Measurements from ENCODE around the gene ZNF189.

ZNF189 gene

GRCh38 chr9:101421653-101422065, 23.0 kb downstream of the ZNF189 start:
- no peak for DNase-seq

DNA sequence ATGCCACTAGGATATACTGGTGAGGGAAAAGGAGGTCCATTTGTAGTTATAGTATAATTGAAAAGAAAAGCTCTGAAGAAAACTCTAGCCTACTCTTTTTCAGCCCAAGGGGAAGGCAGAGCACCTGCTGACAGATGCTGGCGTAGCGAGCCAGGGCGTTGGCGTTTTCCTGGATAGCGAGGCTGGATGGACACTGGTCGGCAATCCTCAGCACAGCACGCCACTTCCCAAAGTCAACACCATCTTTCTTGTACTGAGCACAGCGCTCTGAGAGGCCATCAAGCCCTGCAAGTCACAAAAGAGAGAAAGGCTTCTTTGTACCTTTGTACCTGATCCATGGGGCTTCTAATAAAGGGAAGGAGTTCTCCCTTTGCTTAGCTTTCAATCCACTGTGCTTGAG, 28.7 kb downstream of the ZNF189 start:
- no peak for DNase-seq

GRCh38 chr9:101427957-101428655, 29.5 kb downstream of the ZNF189 start:
- DNase-seq = no peak

DNA sequence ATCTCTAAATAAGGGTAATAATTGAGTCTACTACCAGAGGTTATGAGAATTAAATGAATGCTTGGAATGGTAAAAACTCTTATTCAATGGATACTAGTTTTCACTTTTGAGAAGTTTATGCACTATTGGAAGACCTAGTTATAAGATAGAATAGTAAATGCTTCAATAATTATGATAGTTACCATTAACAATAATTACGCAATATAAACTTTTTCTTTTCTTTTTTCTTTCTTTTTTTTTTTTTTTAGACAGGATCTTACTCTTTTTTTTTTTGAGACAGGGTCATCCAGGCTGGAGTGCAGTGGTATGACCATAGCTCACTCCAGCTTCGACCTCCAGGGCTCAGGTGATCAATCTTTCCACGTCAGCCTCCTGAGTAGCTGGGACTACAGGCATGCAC, 30.3 kb downstream of the ZNF189 start:
- DNase-seq = no peak

- no peak for DNase-seq
Measured at GRCh38 chr9:101429736-101430135, 31.1 kb downstream of the ZNF189 start.

- DNase-seq = no peak
Measured at GRCh38 chr9:101432171-101432570, 33.5 kb downstream of the ZNF189 start.

DNA sequence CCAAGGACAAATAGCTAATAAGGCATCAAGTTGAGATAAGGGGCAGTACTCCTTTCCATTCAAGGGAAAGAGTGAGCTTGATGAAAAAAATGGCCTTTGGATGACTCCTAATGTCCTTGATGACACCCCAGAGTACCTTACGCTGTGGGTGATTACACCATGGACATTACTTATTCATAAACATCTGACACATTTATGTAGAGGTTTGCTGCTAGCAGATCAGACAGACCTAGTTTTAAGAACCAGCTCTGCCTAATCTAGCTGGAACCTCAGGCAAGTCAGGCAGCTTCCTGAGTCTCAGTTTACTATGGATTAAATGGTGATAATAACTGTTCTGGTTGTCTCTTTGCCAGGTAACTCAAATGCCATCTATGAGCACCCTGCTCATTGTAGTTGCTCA, 34.1 kb downstream of the ZNF189 start:
- DNase-seq = no peak

- no peak for DNase-seq
Measured at GRCh38 chr9:101433229-101433628, 34.6 kb downstream of the ZNF189 start.

GRCh38 chr9:101434998-101435397, 36.3 kb downstream of the ZNF189 start:
- no peak for DNase-seq

- no peak for DNase-seq
Measured at GRCh38 chr9:101435601-101436079, 37.0 kb downstream of the ZNF189 start, which contains the start of gene ALDOB. TSS of gene ALDOB (minus strand) at chr9:101435774. CDS start at chr9:101430887, 4,887 bp downstream.

- DNase-seq = no peak
Measured at GRCh38 chr9:101437806-101438232, 39.2 kb downstream of the ZNF189 start.

DNA sequence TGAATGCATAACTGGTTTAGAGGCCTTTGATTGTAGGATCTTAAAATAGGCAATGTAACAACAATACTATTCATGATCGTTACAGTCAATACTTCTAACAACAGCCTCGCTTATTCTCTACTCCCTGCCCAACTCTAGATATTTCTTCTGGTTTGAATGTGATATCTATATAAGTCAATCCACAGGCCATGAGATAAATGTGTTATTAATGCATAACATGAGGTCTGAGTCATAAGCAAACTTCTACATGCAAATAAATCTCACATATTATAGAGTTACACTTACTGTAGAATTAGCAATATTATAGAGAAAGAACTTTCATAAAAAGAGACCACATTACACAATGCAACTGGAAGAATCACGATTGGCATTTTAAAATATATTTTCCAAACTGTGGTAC, 39.9 kb downstream of the ZNF189 start:
- no peak for DNase-seq

DNA sequence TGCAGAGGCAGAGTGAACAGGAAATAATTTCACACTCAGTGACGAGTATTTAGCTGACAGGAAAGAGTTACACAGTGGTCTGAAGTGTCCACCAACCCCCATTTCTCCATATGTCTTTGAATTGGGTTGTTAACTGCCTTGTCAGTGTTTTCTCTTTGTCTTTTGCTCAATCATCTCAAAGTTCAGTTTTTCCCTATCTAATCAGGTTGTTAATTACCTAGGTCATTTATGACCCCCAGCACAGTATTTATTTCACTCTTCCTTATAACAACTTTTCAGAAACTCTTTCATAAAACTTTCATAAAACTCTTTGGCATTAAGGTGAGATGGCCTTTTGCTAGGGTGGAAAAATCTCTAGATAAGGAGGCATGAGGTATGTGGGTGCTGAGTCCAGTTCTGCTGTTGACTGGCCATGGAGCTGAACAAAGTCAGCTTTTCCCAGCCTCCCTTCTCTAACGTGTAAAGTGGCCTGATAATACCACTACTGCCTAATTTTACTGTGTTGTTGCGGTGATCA, 42.1 kb downstream of the ZNF189 start:
- peak in 1 of 2 experiments; percentile 14 for DNase-seq

- no peak for DNase-seq
Measured at GRCh38 chr9:101442318-101442717, 43.7 kb downstream of the ZNF189 start.

- no peak for DNase-seq
Measured at GRCh38 chr9:101442736-101443135, 44.1 kb downstream of the ZNF189 start.

DNA sequence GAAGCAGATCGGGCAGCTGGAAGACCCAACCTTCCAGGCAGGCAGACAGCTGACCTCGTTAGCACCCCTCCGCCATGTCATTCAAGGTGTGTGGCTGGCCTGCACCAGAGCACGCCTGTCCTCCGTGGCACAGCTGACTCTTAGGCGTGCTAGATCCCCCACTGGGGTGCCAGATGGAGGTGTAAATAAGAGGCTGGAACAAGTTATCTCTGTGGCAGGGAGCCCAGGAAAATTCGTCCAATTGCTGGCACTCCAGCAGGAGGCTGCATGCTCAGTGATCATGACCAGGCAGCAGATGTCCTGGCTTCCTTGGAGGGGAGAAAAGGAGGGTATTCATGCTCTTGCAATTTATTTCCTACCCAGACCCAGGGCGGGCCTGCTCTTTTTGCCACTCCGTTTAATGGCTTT, 44.7 kb downstream of the ZNF189 start:
- no peak for DNase-seq

DNA sequence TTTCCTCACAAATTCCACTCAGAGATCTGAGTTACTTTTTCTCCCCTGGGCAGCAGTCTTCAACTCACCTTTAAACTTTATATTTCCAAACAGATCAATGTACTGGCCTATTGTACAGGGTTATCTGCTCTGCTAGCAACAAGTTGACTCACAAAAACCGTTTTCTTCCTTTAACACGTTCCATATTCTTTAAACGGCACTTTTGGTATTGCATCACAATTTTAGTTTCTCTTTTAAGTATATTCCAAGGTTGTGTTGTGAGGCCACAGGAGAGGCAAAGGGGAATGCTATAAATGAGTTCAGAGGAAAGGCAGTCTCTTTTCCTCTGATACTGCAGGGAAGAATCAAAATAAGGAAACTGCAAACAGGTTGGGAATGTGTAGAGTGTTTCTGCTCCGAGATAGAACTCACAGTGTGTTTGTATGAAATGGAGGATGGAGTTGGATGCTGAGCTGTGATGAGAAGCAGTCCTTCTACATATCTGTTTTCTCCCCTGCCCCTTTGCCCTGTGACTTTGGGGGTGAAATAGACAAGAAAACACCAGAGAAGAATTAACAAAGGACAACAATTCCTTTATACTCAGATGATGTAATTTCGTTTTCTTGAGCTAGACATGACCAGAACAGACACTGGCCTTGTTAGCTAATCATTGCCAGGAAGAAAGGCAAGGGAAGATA, 46.8 kb downstream of the ZNF189 start:
- DNase-seq = peak in 1 of 2 experiments; percentile 8

GRCh38 chr9:101446732-101447131, 48.1 kb downstream of the ZNF189 start:
- DNase-seq = no peak

DNA sequence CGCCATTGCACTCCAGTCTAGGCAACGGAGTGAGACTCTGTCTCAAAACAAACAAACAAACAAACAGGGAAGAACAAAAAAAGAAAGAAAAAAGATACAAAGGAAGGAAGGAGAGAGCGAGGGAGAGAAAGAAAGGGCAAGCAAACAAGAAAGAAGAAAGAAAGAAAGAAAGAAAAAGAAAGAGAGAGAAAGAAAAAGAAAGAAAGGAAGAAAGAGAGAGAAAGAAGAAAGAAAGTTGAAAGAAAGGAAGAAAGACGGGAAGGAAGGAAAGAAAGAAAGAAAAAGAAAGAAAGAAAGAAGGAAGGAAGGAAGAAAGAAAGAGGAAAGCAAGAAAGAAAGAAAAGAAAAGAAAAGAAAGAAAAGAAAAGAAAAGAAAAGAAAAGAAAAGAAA, 50.0 kb downstream of the ZNF189 start:
- DNase-seq = peak in 1 of 2 experiments; percentile 7

DNA sequence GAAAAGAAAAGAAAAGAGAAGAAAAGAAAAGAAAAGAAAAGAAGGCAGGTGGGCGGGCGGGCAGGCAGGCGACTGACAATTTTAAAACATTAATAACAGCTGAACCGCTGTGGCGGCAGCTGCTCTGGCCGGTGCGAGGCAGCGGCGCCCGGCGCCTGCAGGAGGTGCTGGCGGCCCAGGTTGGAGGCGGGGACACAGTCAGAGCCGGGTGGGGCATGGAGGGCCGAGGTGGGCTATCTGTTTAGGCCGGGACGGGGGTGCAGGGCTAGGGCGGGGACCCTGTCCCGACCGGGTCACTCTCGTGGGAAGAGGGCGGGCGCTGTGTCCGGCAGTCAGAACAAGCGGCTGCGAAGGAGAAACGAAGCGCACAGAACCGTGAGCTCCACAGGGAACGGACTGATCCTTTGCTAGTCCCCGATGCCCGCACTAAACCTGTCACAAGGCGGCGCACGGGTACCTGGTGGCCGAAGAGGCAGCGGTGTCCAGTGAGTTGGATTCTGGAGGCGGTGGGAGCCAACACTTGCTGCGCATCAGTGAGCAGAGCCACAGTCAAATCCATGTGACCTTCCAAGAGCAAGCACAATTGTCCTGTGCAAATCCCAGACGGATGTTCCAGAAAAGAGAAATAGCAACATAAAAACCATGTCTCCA, 50.5 kb downstream of the ZNF189 start:
- DNase-seq = peak; percentile 68 to 70

- no peak for DNase-seq
Measured at GRCh38 chr9:101450931-101451330, 52.3 kb downstream of the ZNF189 start.

- no peak for DNase-seq
Measured at GRCh38 chr9:101451498-101451897, 52.8 kb downstream of the ZNF189 start.

GRCh38 chr9:101453776-101454570, 55.3 kb downstream of the ZNF189 start:
- DNase-seq = no peak

All from Kasumi-1 (cell line).